A549 (cell line): ENCODE results near the gene MBD1. TPM values are rescaled to one million over a fixed set of nuclear protein-coding genes. Genes with fewer than 3 reads are reported as not detected.

Experiments
- ATAC-seq, 2 experiments: fragments of 200-7000 bp in 1 of 2; fragments of >200 bp in 1 of 2; cut with Nextera tagmentation in 1 of 2; cut with Tn5 transposase in 1 of 2; 3 replicates each; pipeline versions ENCODE4 v1.8.0 to v1.9.1; 2018 to 2020; ENCODE audit warnings: mild to moderate bottlenecking in 1 of 2, moderate library complexity in 1 of 2
- CTCF ChIA-PET: fragments of 300-600 bp; sonication (Branson Sonifier 250); formaldehyde crosslinking; extraction: SDS; loops from one replicate; lab custom pipeline; 2021; ENCODE audit warnings: antibody characterized with exemption, inconsistent platforms; lab: Yijun Ruan, JAX
- POLR2A ChIA-PET: fragments of 350-600 bp; formaldehyde crosslinking; extraction: SDS; loops from one replicate; lab custom pipeline; 2021; ENCODE audit warnings: antibody characterized with exemption, inconsistent platforms; lab: Yijun Ruan, JAX
- DNase-seq, 2 experiments: peaks; one replicate each; pipeline versions ENCODE4 v3.0.0 to v3.0.0-alpha.2; 2011 to 2016; ENCODE audit warnings: low read depth in 1 of 2, low spot score in 1 of 2
- FAIRE-seq: peaks from 2 replicates; lab custom pipeline; 2011; peaks lifted over from hg19 to GRCh38; lab: Jason Lieb, UNC
- H3K27ac ChIP-seq, 2 experiments: fragments of >200 bp; sonication (Bioruptor Twin); formaldehyde crosslinking; 3 replicates each; pipeline ENCODE4 v1.5.1; 2016 to 2017
- H3K4me1 ChIP-seq: fragments of >200 bp; sonication (Bioruptor Twin); formaldehyde crosslinking; 3 replicates; pipeline ENCODE4 v1.6.1; 2016
- H3K4me2 ChIP-seq: fragments of >200 bp; sonication (Bioruptor Twin); formaldehyde crosslinking; 3 replicates; pipeline ENCODE4 v1.6.1; 2016
- H3K4me3 ChIP-seq: fragments of >200 bp; sonication (Bioruptor Twin); formaldehyde crosslinking; 3 replicates; pipeline ENCODE4 v1.5.1; 2016
- H3K9me3 ChIP-seq: fragments of >200 bp; sonication (Bioruptor Twin); formaldehyde crosslinking; 3 replicates; pipeline ENCODE4 v1.6.1; 2016
- BHLHE40 ChIP-seq: IDR thresholded peaks from 2 replicates; pipeline ENCODE4 v1.6.1; 2012; ENCODE audit warnings: low read depth, low read length, inconsistent platforms
- EHF ChIP-seq: fragments of 250-450 bp; sonication (Bioruptor Pico); IDR thresholded peaks from 2 replicates; pipeline ENCODE4 v1.5.0; 2020; ENCODE audit warnings: mild to moderate bottlenecking
- EHMT2 ChIP-seq: fragments of 200-600 bp; sonication (generic); IDR thresholded peaks from 2 replicates; pipeline ENCODE4 v1.6.1; 2016; ENCODE audit warnings: antibody characterized with exemption, low read depth, mild to moderate bottlenecking, moderate library complexity
- EP300 ChIP-seq, 2 experiments: fragments of >200 bp; sonication (Bioruptor Twin); formaldehyde crosslinking; IDR thresholded peaks; 2 replicates in 1 of 2; 3 replicates in 1 of 2; pipeline ENCODE4 v1.6.1; 2016 to 2017
- ESRRA ChIP-seq: fragments of 150-350 bp; IDR thresholded peaks from 2 replicates; pipeline ENCODE4 v1.6.1; 2014; ENCODE audit warnings: mild to moderate bottlenecking, low read length, borderline replicate concordance
- FOXS1 ChIP-seq: fragments of 250-450 bp; sonication (Bioruptor Pico); IDR thresholded peaks from 2 replicates; pipeline ENCODE4 v1.5.0; 2020; ENCODE audit warnings: mild to moderate bottlenecking, moderate library complexity
- HDAC2 ChIP-seq: fragments of 200-600 bp; sonication (generic); IDR thresholded peaks from 2 replicates; pipeline ENCODE4 v1.6.1; 2016
- HEYL ChIP-seq: fragments of 250-450 bp; sonication (Bioruptor Pico); IDR thresholded peaks from 2 replicates; pipeline ENCODE4 v1.8.0; 2021; ENCODE audit warnings: mild to moderate bottlenecking, moderate library complexity
- HOXB5 ChIP-seq: fragments of 250-450 bp; sonication (Bioruptor Pico); IDR thresholded peaks from 2 replicates; pipeline ENCODE4 v1.5.0; 2020; ENCODE audit warnings: mild to moderate bottlenecking, moderate library complexity
- JUN ChIP-seq, 2 experiments: fragments of >200 bp; sonication (Bioruptor Twin); formaldehyde crosslinking; IDR thresholded peaks; 2 replicates in 1 of 2; 3 replicates in 1 of 2; pipeline ENCODE4 v1.6.1; 2016 to 2017
- MAZ ChIP-seq: fragments of 150-350 bp; IDR thresholded peaks from 2 replicates; pipeline ENCODE4 v1.6.1; 2014; ENCODE audit warnings: antibody characterized with exemption, low read depth, low read length, borderline replicate concordance
- NFE2L2 ChIP-seq: fragments of 150-350 bp; conservative IDR thresholded peaks from 2 replicates; pipeline ENCODE4 v1.6.1; 2014; ENCODE audit warnings: low read length
- PHF8 ChIP-seq: fragments of 200-600 bp; sonication (generic); IDR thresholded peaks from 2 replicates; pipeline ENCODE4 v1.6.1; 2016; ENCODE audit warnings: low read depth, mild to moderate bottlenecking, antibody characterized with exemption, moderate library complexity, borderline replicate concordance
- RAD21 ChIP-seq, 2 experiments: fragments of >200 bp in 1 of 2; sonication (Bioruptor Twin) in 1 of 2; formaldehyde crosslinking in 1 of 2; IDR thresholded peaks in 1 of 2; conservative IDR thresholded peaks in 1 of 2; 2 replicates in 1 of 2; 3 replicates in 1 of 2; pipeline ENCODE4 v1.6.1; 2012 to 2018; ENCODE audit warnings: inconsistent platforms in 1 of 2
- RFX5 ChIP-seq: fragments of 450-650 bp; IDR thresholded peaks from 2 replicates; pipeline ENCODE4 v1.7.1; 2014; ENCODE audit warnings: antibody characterized with exemption, mild to moderate bottlenecking, moderate library complexity
- RNF2 ChIP-seq: fragments of 200-600 bp; sonication (generic); IDR thresholded peaks from 2 replicates; pipeline ENCODE4 v1.6.1; 2016; ENCODE audit warnings: low read depth, mild to moderate bottlenecking, antibody characterized with exemption, moderate library complexity, borderline replicate concordance
- SMC3 ChIP-seq: fragments of >200 bp; sonication (Bioruptor Twin); formaldehyde crosslinking; IDR thresholded peaks from 3 replicates; pipeline ENCODE4 v1.6.1; 2018; ENCODE audit warnings: inconsistent platforms
- SREBF2 ChIP-seq: fragments of 450-650 bp; IDR thresholded peaks from 2 replicates; pipeline ENCODE4 v1.6.1; 2014; ENCODE audit warnings: mild to moderate bottlenecking, moderate library complexity
- ZFP36 ChIP-seq: fragments of 450-650 bp; IDR thresholded peaks from 2 replicates; pipeline ENCODE4 v1.6.1; 2014; ENCODE audit warnings: borderline replicate concordance; ENCODE audit not compliant: partially characterized antibody
- ZNF302 ChIP-seq: fragments of 250-450 bp; sonication (Bioruptor Pico); IDR thresholded peaks from 2 replicates; pipeline ENCODE4 v1.9.0; 2021; ENCODE audit warnings: inconsistent platforms, mild to moderate bottlenecking, moderate library complexity
- ZSCAN20 ChIP-seq: fragments of 250-450 bp; sonication (Bioruptor Pico); IDR thresholded peaks from 2 replicates; pipeline ENCODE4 v1.8.0; 2022; ENCODE audit warnings: mild to moderate bottlenecking, moderate library complexity
- WGBS: methylation state at CpG from one replicate; pipeline ENCODE4 v1.1.6; 2017; ENCODE audit errors: missing lambda C conversion rate; 5-methylcytosine and 5-hydroxymethylcytosine counted together
- polyA plus RNA-seq, 4 experiments: library from polyadenylated mRNA; depleted of rRNA in 3 of 4; stranded (reverse); fragments of >200 nt; fragmentation: RNase III in 1 of 4; extraction: RNeasy Plus Mini Kit Qiagen cat#74134 plus additional on column Dnase treatment in 1 of 4; gene quantifications; 2 replicates in 3 of 4; 3 replicates in 1 of 4; pipeline ENCODE4 v1.2.3, GENCODE V29; 2011 to 2017
- TF ChIP-seq, protein P1 (sequence below): fragments of 250-450 bp; sonication (Bioruptor Pico); IDR thresholded peaks from 2 replicates; pipeline ENCODE4 v1.5.0; 2021; ENCODE audit warnings: mild to moderate bottlenecking, moderate library complexity, borderline replicate concordance
- TF ChIP-seq, protein P2 (sequence below): fragments of 450-650 bp; IDR thresholded peaks from 2 replicates; pipeline ENCODE4 v1.6.1; 2014; ENCODE audit warnings: antibody characterized with exemption
- TF ChIP-seq, protein P3 (sequence below): IDR thresholded peaks from 2 replicates; pipeline ENCODE4 v1.6.1; 2012
- TF ChIP-seq, protein P4 (sequence below): fragments of >200 bp; sonication (Bioruptor Twin); formaldehyde crosslinking; IDR thresholded peaks from 3 replicates; pipeline ENCODE4 v1.5.1; 2016
- TF ChIP-seq, protein P5 (sequence below): fragments of 250-450 bp; sonication (Bioruptor Pico); IDR thresholded peaks from 2 replicates; pipeline ENCODE4 v1.5.0; 2020; ENCODE audit warnings: low read depth, mild to moderate bottlenecking, moderate library complexity
- TF ChIP-seq, protein P6 (sequence below): fragments of >200 bp; sonication (Bioruptor Twin); formaldehyde crosslinking; IDR thresholded peaks from 2 replicates; pipeline ENCODE4 v1.6.1; 2016
- TF ChIP-seq, protein P7 (sequence below): fragments of 150-350 bp; IDR thresholded peaks from 2 replicates; pipeline ENCODE4 v1.6.1; 2014; ENCODE audit warnings: low read depth, mild to moderate bottlenecking, low read length
- TF ChIP-seq, protein P8 (sequence below): IDR thresholded peaks from 2 replicates; pipeline ENCODE4 v1.6.1; 2012; ENCODE audit warnings: low read depth, borderline replicate concordance

The MBD1 gene
- polyA plus RNA-seq, 2 of the 4 experiments (the other 2 are of a cell fraction): 27.9 to 28.6 TPM

DNA sequence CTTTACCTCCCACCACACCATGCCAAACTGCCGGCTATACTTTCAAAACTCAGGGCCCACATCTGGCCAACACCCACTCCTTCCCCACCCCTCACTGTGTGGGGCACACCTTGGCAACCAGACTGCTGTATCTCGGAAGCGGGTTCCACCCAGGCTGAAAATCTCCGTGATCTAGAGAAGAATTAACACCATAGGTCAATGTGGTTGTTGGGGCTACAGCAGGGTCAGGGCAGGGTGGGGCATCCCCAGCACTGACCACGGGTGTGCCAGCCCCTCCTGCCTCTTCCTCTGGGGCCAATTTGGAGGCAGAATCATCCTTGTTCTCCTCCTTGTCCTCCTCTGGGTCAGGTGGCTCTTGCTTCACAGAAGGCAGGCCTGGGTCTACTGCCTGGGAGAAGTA, 8.8 kb downstream of the MBD1 start (continued):
- TF ChIP-seq HEYL (CRISPR knock-in tag): no peak
- no peak for TF ChIP-seq RAD21 (conservative IDR thresholded peaks at IDR 0.05 in 1 of 2, IDR thresholded peaks at IDR 0.05 in 1 of 2)
- TF ChIP-seq, protein P1, sequence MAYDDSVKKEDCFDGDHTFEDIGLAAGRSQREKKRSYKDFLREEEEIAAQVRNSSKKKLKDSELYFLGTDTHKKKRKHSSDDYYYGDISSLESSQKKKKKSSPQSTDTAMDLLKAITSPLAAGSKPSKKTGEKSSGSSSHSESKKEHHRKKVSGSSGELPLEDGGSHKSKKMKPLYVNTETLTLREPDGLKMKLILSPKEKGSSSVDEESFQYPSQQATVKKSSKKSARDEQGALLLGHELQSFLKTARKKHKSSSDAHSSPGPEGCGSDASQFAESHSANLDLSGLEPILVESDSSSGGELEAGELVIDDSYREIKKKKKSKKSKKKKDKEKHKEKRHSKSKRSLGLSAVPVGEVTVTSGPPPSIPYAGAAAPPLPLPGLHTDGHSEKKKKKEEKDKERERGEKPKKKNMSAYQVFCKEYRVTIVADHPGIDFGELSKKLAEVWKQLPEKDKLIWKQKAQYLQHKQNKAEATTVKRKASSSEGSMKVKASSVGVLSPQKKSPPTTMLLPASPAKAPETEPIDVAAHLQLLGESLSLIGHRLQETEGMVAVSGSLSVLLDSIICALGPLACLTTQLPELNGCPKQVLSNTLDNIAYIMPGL: no peak

DNA sequence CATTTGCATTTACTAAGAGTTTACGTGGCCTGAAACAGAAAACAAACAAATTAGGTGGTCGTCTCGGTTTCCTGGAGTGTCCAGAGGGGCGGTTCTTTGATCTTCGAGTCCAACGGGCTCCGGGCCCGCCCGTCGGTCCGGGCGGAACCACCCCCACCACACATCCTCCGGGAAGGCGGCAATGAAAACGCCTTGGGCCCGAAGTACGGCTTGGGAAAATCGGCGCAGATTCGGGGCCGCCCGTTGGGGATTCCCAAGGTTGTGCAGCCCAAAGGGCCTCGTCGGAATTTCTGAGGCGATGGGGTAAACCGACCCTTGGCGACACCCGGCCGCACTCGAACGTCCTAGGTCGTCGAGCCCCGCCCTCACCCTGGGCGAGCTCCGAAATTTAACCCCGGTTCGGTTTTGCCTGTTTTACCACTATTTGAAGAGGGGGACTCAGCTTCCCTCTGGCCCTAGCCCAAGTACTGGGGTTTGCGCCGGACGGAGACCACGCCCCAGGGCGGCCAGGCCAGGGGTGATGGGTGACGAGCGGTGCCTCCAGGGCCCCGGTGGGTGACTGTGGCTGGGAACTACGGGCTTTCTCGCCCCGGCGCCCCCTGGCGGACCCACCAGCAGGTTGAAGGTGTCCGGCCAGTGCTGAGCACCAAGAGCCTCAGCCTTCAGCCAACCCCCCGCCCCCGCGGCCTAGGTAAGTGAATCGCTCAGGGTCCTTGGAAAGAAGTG, 13.1 kb downstream of the MBD1 start:
- DNase-seq (peak; percentile 80 to 89), ATAC-seq (peak; percentile 89 to 95), FAIRE-seq (no peak)
- ChIA-PET POLR2A (interaction anchor here (1.3 kb wide), 1 partner anchor 14 kb away, joined by 3 read pairs; the partner anchor contains the start of gene MBD1), CTCF (interaction anchor here (0.6 to 3.2 kb wide), 16 partner anchors 9 to 170 kb away, joined by 3 to 16 read pairs (median 3); partner anchors contain the start of gene MBD1)
- H3K4me3 ChIP-seq: peak overlapping the region; percentile 43
- H3K9me3 ChIP-seq: no peaks in the 10 kb centered on the region
- WGBS: 29% methylated on average over 9 of the region's 56 CpGs
- H3K4me1 ChIP-seq: peaks cover 8% of the 10 kb centered on the region; the same call in 1 of the 3 replicates
- H3K27ac ChIP-seq: peak overlapping the region; percentile 65 to 92
- peak overlapping the region; percentile 65 for H3K4me2 ChIP-seq
- TF ChIP-seq, protein P2, sequence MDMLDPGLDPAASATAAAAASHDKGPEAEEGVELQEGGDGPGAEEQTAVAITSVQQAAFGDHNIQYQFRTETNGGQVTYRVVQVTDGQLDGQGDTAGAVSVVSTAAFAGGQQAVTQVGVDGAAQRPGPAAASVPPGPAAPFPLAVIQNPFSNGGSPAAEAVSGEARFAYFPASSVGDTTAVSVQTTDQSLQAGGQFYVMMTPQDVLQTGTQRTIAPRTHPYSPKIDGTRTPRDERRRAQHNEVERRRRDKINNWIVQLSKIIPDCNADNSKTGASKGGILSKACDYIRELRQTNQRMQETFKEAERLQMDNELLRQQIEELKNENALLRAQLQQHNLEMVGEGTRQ: no peak
- peak; percentile 51 for TF ChIP-seq SMC3
- TF ChIP-seq FOXS1 (CRISPR knock-in tag): no peak
- no peak for TF ChIP-seq ZFP36
- no peak for TF ChIP-seq EHMT2
- TF ChIP-seq SREBF2: no peak
- TF ChIP-seq HOXB5 (CRISPR knock-in tag): no peak
- TF ChIP-seq ZNF302 (CRISPR knock-in tag): no peak
- TF ChIP-seq MAZ: no peak
- TF ChIP-seq EHF: no peak
- TF ChIP-seq RAD21 (conservative IDR thresholded peaks at IDR 0.05 in 1 of 2, IDR thresholded peaks at IDR 0.05 in 1 of 2): peak in 1 of 2 experiments; percentile 43; a peak in 2 of 5 replicates
- TF ChIP-seq ZSCAN20 (CRISPR knock-in tag): no peak
- TF ChIP-seq, protein P3, sequence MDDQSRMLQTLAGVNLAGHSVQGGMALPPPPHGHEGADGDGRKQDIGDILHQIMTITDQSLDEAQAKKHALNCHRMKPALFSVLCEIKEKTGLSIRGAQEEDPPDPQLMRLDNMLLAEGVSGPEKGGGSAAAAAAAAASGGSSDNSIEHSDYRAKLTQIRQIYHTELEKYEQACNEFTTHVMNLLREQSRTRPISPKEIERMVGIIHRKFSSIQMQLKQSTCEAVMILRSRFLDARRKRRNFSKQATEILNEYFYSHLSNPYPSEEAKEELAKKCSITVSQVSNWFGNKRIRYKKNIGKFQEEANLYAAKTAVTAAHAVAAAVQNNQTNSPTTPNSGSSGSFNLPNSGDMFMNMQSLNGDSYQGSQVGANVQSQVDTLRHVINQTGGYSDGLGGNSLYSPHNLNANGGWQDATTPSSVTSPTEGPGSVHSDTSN: peak; percentile 61; the same call in 1 of the 2 replicates
- no peak for TF ChIP-seq NFE2L2
- no peak for TF ChIP-seq EP300 (IDR thresholded peaks at IDR 0.05)
- TF ChIP-seq, protein P4, sequence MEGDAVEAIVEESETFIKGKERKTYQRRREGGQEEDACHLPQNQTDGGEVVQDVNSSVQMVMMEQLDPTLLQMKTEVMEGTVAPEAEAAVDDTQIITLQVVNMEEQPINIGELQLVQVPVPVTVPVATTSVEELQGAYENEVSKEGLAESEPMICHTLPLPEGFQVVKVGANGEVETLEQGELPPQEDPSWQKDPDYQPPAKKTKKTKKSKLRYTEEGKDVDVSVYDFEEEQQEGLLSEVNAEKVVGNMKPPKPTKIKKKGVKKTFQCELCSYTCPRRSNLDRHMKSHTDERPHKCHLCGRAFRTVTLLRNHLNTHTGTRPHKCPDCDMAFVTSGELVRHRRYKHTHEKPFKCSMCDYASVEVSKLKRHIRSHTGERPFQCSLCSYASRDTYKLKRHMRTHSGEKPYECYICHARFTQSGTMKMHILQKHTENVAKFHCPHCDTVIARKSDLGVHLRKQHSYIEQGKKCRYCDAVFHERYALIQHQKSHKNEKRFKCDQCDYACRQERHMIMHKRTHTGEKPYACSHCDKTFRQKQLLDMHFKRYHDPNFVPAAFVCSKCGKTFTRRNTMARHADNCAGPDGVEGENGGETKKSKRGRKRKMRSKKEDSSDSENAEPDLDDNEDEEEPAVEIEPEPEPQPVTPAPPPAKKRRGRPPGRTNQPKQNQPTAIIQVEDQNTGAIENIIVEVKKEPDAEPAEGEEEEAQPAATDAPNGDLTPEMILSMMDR: peak; percentile 60
- TF ChIP-seq, protein P5, sequence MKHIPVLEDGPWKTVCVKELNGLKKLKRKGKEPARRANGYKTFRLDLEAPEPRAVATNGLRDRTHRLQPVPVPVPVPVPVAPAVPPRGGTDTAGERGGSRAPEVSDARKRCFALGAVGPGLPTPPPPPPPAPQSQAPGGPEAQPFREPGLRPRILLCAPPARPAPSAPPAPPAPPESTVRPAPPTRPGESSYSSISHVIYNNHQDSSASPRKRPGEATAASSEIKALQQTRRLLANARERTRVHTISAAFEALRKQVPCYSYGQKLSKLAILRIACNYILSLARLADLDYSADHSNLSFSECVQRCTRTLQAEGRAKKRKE: no peak
- TF ChIP-seq PHF8: no peak
- TF ChIP-seq HDAC2: no peak
- peak in 1 of 2 experiments; percentile 57; a peak in 1 of 5 replicates for TF ChIP-seq JUN (IDR thresholded peaks at IDR 0.05)
- TF ChIP-seq RNF2: no peak
- TF ChIP-seq, protein P6, sequence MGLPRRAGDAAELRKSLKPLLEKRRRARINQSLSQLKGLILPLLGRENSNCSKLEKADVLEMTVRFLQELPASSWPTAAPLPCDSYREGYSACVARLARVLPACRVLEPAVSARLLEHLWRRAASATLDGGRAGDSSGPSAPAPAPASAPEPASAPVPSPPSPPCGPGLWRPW: no peak
- TF ChIP-seq, protein P7, sequence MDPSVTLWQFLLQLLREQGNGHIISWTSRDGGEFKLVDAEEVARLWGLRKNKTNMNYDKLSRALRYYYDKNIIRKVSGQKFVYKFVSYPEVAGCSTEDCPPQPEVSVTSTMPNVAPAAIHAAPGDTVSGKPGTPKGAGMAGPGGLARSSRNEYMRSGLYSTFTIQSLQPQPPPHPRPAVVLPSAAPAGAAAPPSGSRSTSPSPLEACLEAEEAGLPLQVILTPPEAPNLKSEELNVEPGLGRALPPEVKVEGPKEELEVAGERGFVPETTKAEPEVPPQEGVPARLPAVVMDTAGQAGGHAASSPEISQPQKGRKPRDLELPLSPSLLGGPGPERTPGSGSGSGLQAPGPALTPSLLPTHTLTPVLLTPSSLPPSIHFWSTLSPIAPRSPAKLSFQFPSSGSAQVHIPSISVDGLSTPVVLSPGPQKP: no peak
- TF ChIP-seq ESRRA: no peak
- TF ChIP-seq, protein P8, sequence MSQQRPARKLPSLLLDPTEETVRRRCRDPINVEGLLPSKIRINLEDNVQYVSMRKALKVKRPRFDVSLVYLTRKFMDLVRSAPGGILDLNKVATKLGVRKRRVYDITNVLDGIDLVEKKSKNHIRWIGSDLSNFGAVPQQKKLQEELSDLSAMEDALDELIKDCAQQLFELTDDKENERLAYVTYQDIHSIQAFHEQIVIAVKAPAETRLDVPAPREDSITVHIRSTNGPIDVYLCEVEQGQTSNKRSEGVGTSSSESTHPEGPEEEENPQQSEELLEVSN: peak; percentile 30; the same call in 1 of the 2 replicates
- no peak for TF ChIP-seq RFX5
- no peak for TF ChIP-seq BHLHE40
